ENCODE measurements around the gene PRSS50. TPM values are rescaled to one million over a fixed set of nuclear protein-coding genes. Genes with fewer than 3 reads are reported as not detected.

Gene PRSS50
- total RNA-seq, 4 donors from 2014 or later, result 0.31 to 0.54 TPM; not detected in 2

- Histone ChIP-seq H3K27ac (no peak overlapping the region), H3K9me3 (no peaks in the 10 kb centered on the region), H3K4me3 (no peak overlapping the region), H3K27me3 (peaks cover 37% of the 10 kb centered on the region), H3K4me1 (no peaks in the 10 kb centered on the region), H3K36me3 (no peaks in the 10 kb centered on the region)
- no peak for ATAC-seq
- WGBS, 2 donors (ENCODE audit: low coverage in 1 of 2), result 60 to 75% methylated on average over 1 to 5 of the region's 9 CpGs
- TF ChIP-seq POLR2A (IDR thresholded peaks at IDR 0.05), result no peak
- no peak for TF ChIP-seq CTCF (IDR thresholded peaks at IDR 0.05)
- TF ChIP-seq EP300 (IDR thresholded peaks at IDR 0.05), result no peak
- no peak for TF ChIP-seq POLR2AphosphoS5 (IDR thresholded peaks at IDR 0.05)
Measured at GRCh38 chr3:46733026-46733800, 15.5 kb upstream of the PRSS50 start.

DNA sequence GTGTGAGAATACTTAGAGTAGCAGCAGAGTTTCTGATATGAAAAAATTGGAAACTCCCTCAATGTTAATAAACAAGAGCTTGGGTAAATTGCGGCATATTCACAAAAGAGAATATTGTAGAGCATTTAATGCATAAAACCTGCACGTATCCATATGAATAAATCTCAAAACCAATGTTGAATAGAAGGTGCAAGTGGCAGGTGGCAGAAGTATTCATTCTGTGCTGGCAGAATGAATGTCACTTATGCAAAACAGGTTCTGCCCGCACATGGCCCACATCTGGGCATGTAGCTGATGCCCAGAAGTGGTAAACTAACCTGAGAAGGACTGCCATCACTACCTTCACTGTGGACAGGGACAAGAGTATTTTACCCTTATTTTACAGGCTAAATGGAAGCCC lies 14.1 kb upstream of the PRSS50 start:
- no peaks in the 10 kb centered on the region for H3K4me1 ChIP-seq
- no peak overlapping the region for H3K4me3 ChIP-seq
- TF ChIP-seq POLR2AphosphoS5 (IDR thresholded peaks at IDR 0.05) (no peak), CTCF (IDR thresholded peaks at IDR 0.05) (no peak), POLR2A (IDR thresholded peaks at IDR 0.05) (no peak), EP300 (IDR thresholded peaks at IDR 0.05) (no peak)
- WGBS, 2 donors (ENCODE audit: low coverage in 1 of 2), result 80 to 82% methylated on average over 2 to 3 of the region's 3 CpGs
- ATAC-seq, result no peak
- H3K27me3 ChIP-seq, result peaks cover 37% of the 10 kb centered on the region
- no peaks in the 10 kb centered on the region for H3K36me3 ChIP-seq
- H3K27ac ChIP-seq, result no peak overlapping the region
- H3K9me3 ChIP-seq, result no peaks in the 10 kb centered on the region

- no peak for ATAC-seq
- H3K36me3 ChIP-seq, result no peaks in the 10 kb centered on the region
- no peak overlapping the region for H3K27ac ChIP-seq
- H3K27me3 ChIP-seq, result peaks cover 28% of the 10 kb centered on the region
- no peak overlapping the region for H3K4me3 ChIP-seq
- H3K4me1 ChIP-seq, result no peaks in the 10 kb centered on the region
- 77 to 82% methylated on average over 2 of the region's 2 CpGs for WGBS, 2 donors (ENCODE audit: low coverage in 1 of 2)
- no peak for TF ChIP-seq POLR2AphosphoS5 (IDR thresholded peaks at IDR 0.05)
- TF ChIP-seq POLR2A (IDR thresholded peaks at IDR 0.05), result no peak
- TF ChIP-seq CTCF (IDR thresholded peaks at IDR 0.05), result no peak
- no peak for TF ChIP-seq EP300 (IDR thresholded peaks at IDR 0.05)
- no peaks in the 10 kb centered on the region for H3K9me3 ChIP-seq
Measured at GRCh38 chr3:46730819-46731218, 13.2 kb upstream of the PRSS50 start.

GRCh38 chr3:46729038-46729437 lies 11.4 kb upstream of the PRSS50 start:
- WGBS, 2 donors (ENCODE audit: low coverage in 1 of 2), result no CpG with 5 or more reads among the region's 4 CpGs
- no peaks in the 10 kb centered on the region for H3K36me3 ChIP-seq
- no peak for ATAC-seq
- TF ChIP-seq EP300 (IDR thresholded peaks at IDR 0.05) (no peak), POLR2AphosphoS5 (IDR thresholded peaks at IDR 0.05) (no peak), POLR2A (IDR thresholded peaks at IDR 0.05) (no peak)
- H3K4me1 ChIP-seq, result no peaks in the 10 kb centered on the region
- peaks cover 16% of the 10 kb centered on the region for H3K27me3 ChIP-seq
- no peak overlapping the region for H3K27ac ChIP-seq
- no peaks in the 10 kb centered on the region for H3K9me3 ChIP-seq
- no peak overlapping the region for H3K4me3 ChIP-seq

- no peak overlapping the region for H3K4me3 ChIP-seq
- no peak for ATAC-seq
- H3K4me1 ChIP-seq, result no peaks in the 10 kb centered on the region
- H3K9me3 ChIP-seq, result no peaks in the 10 kb centered on the region
- TF ChIP-seq POLR2A (IDR thresholded peaks at IDR 0.05) (no peak), EP300 (IDR thresholded peaks at IDR 0.05) (no peak), POLR2AphosphoS5 (IDR thresholded peaks at IDR 0.05) (no peak), CTCF (IDR thresholded peaks at IDR 0.05) (no peak)
- H3K27me3 ChIP-seq, result peaks cover 4% of the 10 kb centered on the region
- H3K27ac ChIP-seq, result no peak overlapping the region
- 20 to 31% methylated on average over 6 of the region's 6 CpGs for WGBS, 2 donors (ENCODE audit: low coverage in 1 of 2)
- H3K36me3 ChIP-seq, result no peaks in the 10 kb centered on the region
Measured at GRCh38 chr3:46725621-46726314, 8.1 kb upstream of the PRSS50 start.

All from gastroesophageal sphincter (tissue), 4 donors.